HG02798 (cell line): ENCODE measurements around the gene CLTB.
"Not testable (repeated sequence)": the region's sequence is repeated elsewhere in the genome, so short reads cannot be mapped to it uniquely, and the experiment has no call there.

Experiments
- ATAC-seq: cut with Tn5 transposase; IDR thresholded peaks from one replicate; pipeline ENCODE4 v1.9.1; 2021; ENCODE audit warnings: mild to moderate bottlenecking; ENCODE audit not compliant: unreplicated experiment, poor library complexity

CLTB gene

DNA sequence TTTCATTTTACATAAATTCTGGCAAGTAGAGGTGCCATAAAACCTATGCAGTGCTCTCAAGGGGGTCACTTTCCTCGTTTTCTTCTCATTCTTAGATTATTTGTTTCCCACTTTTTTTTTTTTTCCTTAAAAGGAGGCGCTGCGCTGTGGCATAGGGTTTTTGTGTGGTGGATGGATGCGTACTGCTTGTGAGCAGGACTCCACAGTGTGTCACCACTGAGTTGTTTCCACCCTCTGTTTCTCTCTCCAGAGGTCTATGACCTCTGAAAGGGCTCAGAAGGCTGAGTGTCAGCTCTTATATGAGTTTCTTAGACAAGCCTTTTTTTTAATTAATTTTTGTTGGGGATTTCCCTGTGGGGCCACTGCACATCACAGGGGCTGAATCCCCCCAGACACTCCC, 13.6 kb upstream of the CLTB start:
- ATAC-seq = no peak

DNA sequence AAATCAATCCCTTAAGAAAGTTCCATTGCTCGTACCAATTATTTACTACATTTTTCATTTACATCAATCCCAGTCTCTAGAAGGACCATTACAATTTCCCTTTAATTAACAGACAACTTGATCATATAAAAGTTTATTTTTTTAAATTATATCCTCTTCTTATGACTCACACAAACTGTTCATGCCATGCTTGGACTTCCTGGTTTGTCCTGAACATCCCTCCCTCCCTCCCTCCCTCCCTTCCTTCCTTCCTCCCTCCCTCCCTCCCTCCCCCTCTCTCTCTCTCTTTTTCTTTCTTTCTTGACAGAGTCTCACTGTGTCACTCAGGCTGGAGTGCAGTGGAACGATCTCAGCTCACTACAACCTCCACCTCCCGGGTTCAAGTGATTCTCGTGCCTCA, 11.6 kb upstream of the CLTB start:
- ATAC-seq = no peak

GRCh38 chr5:176426876-176427275, 10.5 kb upstream of the CLTB start:
- ATAC-seq = no peak

DNA sequence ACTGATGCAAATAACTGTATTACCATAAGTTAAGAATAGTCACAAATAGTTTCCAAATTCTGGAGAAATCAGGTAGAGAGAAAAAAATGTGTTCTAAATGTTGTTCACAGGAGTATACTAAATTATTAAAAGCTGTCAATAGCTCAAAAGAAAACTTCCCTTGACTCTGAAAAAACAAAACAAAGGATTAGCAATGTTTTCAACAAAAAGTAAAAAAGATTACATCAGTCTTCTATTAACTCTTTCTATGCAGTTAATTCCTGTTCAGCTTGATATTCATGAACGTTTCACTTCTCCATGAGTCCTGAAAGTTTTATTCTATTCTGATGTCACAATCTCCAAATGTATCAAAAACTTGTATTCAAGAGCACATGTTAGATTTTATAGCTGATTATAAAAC, 9.5 kb upstream of the CLTB start:
- no peak for ATAC-seq

DNA sequence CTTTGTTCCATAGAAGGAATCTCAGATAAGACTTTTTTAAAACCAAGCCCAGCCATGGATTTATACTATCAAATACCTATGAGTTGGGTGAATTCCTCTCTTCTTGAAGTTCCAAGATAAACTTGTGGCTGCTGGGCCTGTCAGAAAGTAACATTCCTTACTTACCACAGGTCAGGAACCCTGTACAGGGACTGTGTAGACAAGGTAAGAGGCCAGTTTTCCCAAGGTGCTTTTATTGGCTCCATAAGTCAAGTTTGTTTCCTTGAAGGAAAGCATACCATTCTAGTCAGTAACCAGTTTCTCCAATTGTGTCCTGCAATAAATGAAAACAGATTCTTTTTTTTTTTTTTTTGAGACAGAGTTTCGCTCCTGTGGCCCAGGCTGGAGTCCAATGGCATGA, 8.8 kb upstream of the CLTB start:
- no peak for ATAC-seq

GRCh38 chr5:176424181-176424580, 7.8 kb upstream of the CLTB start:
- no peak for ATAC-seq

DNA sequence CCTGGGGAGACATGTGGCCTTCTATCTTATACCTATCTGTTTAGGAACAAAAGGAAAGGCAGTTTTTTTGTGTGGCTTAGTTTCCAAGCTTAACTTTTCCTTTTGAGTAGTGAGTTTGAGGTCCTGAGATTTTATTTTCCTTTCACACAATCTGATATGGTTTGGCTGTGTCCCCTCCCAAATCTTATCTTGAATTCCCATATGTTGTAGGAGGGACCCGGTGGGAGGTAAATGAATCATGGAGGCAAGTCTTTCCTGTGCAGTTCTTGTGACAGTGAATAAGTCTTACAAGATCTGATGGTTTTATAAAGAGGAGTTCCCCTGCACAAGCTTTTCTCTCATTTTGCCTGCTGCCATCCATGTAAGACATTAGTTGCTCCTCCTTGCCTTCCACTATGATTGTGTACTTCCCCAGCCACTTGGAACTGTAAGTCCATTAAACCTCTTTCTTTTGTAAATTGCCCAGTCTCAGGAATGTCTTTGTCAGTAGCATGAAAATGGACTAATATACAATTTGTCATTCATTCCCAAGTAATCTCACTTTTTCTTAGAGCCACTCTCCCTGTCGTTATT, 4.7 kb upstream of the CLTB start:
- ATAC-seq = no peak

- ATAC-seq = no peak
Measured at GRCh38 chr5:176420086-176420485, 3.7 kb upstream of the CLTB start.

- no peak for ATAC-seq
Measured at GRCh38 chr5:176418251-176418650, 1.9 kb upstream of the CLTB start.

- ATAC-seq = no peak
Measured at GRCh38 chr5:176416965-176417364, 626 bp upstream of the CLTB start.

DNA sequence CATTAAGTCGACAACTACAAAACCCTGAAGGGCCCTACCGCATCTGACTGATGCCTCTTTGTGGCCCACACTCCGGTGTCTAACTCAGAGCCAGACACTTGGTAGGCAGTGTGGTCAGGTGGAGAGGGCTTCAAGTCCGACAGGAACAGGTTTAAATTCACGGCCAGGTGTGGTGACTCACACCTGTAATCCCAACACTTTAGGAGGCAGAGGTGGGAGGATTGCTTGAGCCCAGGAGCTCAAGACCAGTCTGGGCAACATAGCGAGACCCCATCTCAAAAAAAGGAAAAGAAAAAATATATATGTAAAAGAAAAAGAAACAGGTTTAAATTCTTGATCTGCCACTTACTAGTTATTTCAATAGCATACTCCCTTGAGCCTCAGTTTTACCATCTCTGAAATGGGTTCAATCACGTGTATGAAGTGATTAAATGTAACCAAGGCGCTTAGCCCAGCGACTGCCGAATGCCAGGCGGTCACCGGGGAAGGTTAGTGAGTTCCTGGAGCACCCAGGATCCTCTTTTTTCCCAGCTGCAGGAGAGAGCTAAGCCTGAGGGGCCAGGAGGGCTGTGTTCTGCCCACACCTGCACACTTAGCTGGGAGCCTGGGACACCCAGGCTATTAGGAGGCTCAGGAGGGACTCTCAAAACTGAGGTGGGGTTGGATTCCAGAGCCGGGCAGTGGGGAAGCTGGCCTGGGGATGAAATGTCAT, 943 bp downstream of the CLTB start:
- ATAC-seq = no peak

DNA sequence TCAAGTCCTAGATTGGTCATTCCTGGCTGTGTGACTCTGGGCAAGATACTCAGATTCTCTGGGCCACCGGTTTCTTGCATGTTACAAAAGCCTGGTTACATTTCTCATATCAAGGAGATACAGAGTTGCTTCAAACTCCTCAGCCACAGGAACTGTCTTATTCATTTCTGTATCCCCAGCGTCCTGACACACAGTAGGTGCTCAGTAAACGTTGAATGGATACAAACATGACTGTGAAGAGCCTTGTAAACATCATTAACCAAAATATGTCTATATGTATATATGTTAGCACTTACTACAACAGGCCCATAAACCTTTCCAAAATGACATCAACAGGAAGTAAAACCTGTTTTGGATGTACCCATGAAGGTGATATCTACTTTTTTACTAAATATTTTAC, 1.6 kb downstream of the CLTB start:
- no peak for ATAC-seq

DNA sequence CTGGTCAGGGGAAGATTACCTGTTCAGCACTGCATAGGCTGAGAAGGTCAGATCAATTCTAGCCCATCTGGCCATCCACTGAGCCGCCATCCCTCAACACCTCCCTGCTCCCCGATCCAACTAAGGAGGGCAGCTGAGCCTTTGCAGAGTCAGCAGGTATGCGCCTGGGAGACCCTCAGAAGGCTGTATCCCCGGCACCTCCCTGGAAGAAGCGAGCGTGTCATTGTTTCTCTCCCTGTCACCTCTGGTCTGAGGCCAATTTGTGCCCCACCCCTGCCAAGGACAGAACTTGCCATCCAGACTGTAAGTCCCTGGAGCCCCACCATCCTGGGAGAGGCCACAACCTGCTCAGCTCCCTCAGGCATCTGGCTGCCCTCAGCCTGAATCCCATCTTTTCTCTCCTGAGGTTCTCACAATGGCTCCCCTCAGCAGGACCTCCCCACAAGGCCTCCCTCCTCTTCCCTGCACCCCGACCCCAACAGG, 2.6 kb downstream of the CLTB start:
- ATAC-seq = no peak

DNA sequence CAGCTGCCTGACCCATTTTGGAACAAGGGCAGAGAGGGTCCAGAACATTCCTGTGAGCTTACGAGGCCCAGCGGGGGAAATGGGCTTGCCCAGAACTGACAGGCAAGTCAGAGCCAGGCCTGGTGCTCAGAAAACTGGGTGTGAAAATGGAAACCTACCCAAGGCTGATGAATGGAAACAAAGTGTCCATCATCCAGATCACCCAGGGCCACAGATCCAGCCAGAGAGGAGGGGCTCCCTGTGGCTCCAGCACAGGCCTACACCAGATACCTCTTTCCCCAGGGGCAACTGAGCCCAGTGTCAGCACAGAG, 3.1 kb downstream of the CLTB start:
- no peak for ATAC-seq

DNA sequence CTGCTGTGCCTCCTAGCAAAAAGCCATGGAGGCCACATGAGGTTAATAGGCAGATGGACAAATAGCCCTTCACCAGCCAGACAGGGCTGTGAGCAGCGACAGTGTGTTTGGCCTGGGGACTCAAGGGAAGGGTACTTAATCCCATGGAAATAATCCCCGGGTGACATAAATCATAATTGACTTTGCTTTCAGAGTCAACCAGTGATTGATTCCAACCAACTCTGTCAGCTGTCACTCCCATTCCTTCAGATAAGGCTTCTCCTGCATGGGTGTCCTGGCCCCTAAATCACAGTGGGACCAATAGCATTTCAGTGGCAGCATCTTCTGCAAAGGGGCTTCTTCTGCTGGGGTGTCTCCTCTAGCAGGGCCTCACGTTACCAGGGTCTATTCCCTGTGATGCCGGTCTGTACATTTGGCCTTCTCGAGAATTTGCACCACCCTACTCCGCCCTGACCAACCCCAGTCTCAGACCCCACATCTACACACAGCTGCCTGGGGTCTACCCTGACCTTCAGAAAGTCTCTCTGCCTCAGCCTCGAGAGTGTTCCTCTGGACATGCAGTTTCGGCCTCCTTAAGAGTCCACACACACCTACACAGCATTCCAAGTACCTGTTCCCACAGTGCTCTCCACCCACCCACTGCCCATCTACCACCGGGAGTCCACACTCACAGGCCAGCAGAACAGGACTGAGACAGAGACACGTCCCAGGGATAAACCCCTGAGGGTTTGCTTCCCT, 3.7 kb downstream of the CLTB start:
- ATAC-seq = no peak

DNA sequence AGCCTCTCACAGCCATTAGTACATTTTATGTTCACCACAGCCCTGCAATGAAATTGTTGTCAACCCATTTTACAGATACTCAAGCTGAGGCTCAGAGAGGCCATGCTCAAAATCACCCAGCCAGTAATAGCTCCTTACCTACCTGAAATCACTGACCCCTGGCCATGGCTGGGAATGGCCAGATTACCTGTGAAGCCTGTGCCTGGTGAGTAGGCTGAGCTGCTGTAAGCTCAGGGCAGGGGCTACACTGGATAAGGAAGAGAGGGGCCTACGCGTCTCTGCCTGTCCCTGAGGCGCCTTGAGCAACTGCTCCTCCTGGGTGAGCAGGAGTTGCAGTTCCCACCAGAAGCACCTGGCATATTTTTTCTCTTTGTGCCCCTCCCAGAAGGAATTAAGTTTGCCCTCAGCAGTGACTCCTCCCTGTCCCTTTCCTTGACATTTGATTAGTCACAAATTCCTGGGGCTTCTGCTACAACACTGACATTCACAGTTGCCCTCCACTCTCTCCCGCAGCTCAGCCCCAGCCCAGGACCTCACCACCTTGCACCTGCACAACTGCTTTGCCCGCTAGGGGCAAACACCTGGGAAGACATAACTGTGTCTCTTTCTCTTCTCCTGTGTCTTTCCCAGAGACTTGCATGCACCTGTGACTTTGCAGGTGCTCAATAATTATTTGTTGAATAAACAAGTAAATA, 5.7 kb downstream of the CLTB start:
- ATAC-seq = no peak

DNA sequence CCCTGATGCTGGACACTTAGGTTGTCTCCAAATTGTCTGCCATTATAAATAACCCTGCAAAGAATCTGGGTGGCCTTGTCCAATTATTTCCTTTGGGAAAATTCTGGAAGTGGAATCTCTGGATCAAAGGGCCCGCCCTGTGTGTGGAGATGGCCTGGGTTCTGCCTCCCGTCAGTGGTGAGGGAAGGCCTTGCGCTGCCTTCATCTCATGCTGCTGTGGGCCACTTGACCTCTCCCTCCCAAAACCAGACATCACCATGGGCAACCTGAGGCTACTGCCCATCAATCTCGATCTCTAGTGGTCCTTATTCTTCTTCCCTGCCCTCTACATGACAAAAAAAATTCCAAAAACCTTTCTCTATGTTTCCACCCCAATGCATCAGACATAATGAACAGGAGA, 6.6 kb downstream of the CLTB start:
- ATAC-seq = no peak

- no peak for ATAC-seq
Measured at GRCh38 chr5:176408590-176408989, 7.7 kb downstream of the CLTB start.

DNA sequence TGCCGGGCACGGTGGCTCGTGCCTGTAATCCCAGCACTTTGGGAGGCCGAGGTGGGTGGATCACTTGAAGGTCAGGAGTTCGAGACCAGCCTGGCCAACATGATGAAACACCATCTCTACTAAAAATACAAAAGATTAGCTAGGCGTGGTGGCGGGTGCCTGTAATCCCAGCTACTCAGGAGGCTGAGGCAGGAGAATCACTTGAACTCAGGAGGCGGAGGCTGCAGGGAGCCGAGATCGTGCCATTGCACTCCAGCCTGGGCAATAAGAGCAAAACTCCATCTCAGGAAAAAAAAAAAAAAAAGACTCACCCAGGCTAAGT, 8.1 kb downstream of the CLTB start:
- ATAC-seq = not testable (repeated sequence)

DNA sequence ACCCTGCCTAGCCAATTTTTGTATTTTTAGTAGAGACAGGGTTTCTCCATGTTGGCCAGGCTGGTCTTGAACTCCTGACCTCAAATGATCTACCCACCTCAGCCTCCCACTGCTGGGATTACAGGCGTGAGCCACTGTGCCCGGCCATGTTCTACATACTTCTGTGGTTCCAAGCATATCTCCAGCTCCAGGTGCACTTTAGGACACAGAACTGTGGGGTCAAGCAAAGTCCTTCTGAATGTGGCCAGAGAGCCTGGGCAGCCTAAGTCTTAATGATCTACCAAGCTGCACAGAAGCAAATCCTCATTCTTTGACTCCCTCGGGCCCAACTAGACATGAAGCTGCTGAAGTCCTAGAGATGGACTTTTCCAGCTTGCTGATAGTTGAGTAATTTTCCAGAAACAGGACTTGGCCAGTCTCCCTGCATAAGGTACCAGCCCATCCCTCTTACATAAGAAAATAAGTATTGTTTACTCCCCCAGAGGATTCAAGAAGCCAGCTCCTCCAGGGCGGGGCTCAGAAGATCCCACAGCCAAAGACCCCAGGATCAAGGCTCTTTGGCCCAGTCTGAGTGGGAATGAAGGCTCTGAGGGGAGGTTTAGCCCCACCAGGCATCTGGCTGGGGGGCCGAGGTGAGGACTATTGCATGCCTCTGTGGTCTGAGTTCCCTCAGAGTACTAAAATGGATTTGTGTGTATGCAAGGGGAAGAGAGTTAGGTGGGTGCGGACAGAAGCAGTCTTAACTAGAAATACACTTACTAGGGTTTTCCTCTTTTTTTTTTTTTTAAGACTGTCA, 8.7 kb downstream of the CLTB start:
- no peak for ATAC-seq
